ENCODE results near the gene LCLAT1.
A peak's percentile ranks its signal among the peaks of the same experiment; 100 is the strongest.
"Not testable (repeated sequence)": the region's sequence is repeated elsewhere in the genome, so short reads cannot be mapped to it uniquely, and the experiment has no call there.

LCLAT1 gene

DNA sequence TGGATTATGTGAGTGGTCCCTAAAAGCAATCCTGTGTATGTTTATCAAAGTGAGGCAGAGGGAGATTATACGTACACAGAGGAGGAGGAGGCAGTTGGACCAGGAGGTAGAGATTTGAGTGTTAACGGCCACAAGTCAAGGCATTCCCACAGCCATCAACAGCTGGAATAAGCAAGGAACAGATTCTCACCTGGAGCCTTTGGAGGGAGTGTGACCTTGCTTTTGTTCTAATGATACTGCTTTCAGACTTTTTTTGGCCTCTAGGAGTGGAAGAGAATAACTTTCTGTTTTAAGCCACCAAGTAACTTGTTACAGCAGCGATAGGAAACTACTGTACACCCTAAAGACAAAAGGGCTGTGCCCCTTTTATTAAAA is 18.1 kb downstream of the LCLAT1 start:
- no peak overlapping the region for H3K9ac ChIP-seq (ENCODE audit: low read depth in 1 of 2, low read length in 2 of 2)
- no peaks in the 10 kb centered on the region for H3K36me3 ChIP-seq (ENCODE audit: control insufficient read depth in 2 of 2, insufficient read depth in 2 of 2, low read length in 2 of 2)
- H3K27me3 ChIP-seq (ENCODE audit: control insufficient read depth in 2 of 2, insufficient read depth in 2 of 2, low read length in 2 of 2), result no peaks in the 10 kb centered on the region
- H3K9me3 ChIP-seq (ENCODE audit: control insufficient read depth in 2 of 2, low read length in 2 of 2), result no peaks in the 10 kb centered on the region
- no peaks in the 10 kb centered on the region for H3K4me1 ChIP-seq (ENCODE audit: control insufficient read depth in 2 of 2, insufficient read depth in 2 of 2, low read length in 2 of 2)
- H3K4me3 ChIP-seq (ENCODE audit: low read length in 2 of 2), result no peak overlapping the region
- no peak overlapping the region for H3K27ac ChIP-seq (ENCODE audit: low read depth in 2 of 2, low read length in 2 of 2)

DNA sequence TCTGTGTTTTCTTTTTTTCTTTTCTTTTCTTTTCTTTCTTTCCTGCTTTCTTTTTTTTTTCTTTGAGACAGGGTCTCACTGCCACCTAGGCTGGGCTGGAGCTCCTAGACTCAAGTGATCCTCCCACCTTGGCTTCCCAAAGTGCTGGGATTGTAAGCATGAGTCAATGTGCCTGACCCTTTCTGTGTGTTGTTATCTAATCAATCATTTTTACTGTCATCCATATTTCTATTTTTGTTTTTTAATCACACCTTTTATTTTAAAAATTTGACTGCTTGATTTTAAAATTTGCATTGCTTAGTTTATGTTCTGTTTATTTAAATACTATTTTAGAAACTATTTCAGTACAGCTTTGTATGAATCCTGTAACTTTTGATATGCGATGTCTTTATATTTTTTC is 19.2 kb downstream of the LCLAT1 start:
- Histone ChIP-seq H3K27ac (ENCODE audit: low read depth in 2 of 2, low read length in 2 of 2) (no peak overlapping the region), H3K9me3 (ENCODE audit: control insufficient read depth in 2 of 2, low read length in 2 of 2) (no peaks in the 10 kb centered on the region), H3K4me1 (ENCODE audit: control insufficient read depth in 2 of 2, insufficient read depth in 2 of 2, low read length in 2 of 2) (no peaks in the 10 kb centered on the region), H3K36me3 (ENCODE audit: control insufficient read depth in 2 of 2, insufficient read depth in 2 of 2, low read length in 2 of 2) (no peaks in the 10 kb centered on the region), H3K4me3 (ENCODE audit: low read length in 2 of 2) (no peak overlapping the region), H3K27me3 (ENCODE audit: control insufficient read depth in 2 of 2, insufficient read depth in 2 of 2, low read length in 2 of 2) (no peaks in the 10 kb centered on the region), H3K9ac (ENCODE audit: low read depth in 1 of 2, low read length in 2 of 2) (no peak overlapping the region)

DNA sequence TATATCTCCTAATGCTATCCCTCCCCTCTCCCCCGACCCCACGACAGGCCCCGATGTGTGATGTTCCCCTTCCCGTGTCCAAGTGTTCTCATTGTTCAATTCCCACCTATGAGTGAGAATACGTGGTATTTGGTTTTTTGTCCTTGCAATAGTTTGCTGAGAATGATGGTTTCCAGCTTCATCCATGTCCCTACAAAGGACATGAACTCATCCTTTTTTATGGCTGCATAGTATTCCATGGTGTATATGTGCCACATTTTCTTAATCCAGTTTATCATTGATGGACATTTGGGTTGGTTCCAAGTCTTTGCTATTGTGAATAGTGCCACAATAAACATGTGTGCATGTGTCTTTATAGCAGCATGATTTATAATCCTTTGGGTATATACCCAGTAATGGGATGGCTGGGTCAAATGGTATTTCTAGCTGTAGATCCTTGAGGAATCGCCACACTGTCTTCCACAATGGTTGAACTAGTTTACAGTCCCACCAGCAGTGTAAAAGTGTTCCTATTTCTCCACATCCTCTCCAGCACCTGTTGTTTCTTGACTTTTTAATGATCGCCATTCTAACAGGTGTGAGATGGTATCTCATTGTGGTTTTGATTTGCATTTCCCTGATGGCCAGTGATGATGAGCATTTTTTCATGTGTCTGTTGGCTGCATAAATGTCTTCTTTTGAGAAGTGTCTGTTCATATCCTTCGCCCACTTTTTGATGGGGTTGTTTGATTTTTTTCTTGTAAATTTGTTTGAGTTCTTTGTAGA is 20.2 kb downstream of the LCLAT1 start:
- not testable (repeated sequence) for H3K9ac ChIP-seq (ENCODE audit: low read depth in 1 of 2, low read length in 2 of 2); H3K36me3 ChIP-seq (ENCODE audit: control insufficient read depth in 2 of 2, insufficient read depth in 2 of 2, low read length in 2 of 2); H3K9me3 ChIP-seq (ENCODE audit: control insufficient read depth in 2 of 2, low read length in 2 of 2); H3K27ac ChIP-seq (ENCODE audit: low read depth in 2 of 2, low read length in 2 of 2); H3K27me3 ChIP-seq (ENCODE audit: control insufficient read depth in 2 of 2, insufficient read depth in 2 of 2, low read length in 2 of 2); H3K4me1 ChIP-seq (ENCODE audit: control insufficient read depth in 2 of 2, insufficient read depth in 2 of 2, low read length in 2 of 2); H3K4me3 ChIP-seq (ENCODE audit: low read length in 2 of 2)

DNA sequence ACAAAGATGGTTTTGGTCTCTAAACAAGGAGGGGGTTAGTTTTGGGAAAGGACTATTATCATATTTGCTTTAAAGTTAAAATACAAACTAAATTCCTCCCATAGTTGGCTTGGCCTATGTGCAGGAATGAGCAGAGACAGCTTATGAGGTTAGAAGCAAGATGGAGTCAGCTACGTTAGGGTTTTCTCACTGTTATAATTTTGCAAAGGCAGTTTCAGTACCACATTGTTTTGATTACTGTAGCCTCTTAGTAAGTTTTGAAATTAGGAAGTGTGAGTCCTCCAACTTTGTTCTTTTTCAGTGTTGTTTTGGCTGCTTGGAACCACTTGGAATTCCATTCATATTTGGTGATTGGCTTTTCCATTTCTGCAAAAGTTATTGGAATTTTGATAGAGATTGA is 23.4 kb downstream of the LCLAT1 start:
- Histone ChIP-seq H3K27me3 (ENCODE audit: control insufficient read depth in 2 of 2, insufficient read depth in 2 of 2, low read length in 2 of 2) (no peaks in the 10 kb centered on the region), H3K4me3 (ENCODE audit: low read length in 2 of 2) (no peak overlapping the region)

DNA sequence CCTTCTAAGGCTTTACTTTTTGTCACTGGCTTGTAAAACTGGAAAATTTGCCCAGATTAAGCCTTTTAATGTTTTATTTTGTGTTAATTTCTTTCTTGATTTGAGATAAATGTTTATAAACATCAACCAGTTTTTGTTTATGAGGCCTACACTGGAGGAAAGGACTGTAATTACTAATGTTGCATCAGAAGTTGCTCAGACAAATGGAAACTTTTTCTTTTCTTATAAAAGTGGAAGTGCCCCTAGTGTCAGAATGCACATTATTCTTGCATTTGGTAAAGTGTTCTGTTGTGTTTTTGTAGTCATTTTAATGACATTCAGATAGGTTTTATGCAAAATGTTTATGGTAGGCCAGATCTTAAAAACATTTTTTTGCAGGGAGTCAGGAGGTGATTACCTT is 25.3 kb downstream of the LCLAT1 start:
- Histone ChIP-seq H3K27ac (ENCODE audit: low read depth in 2 of 2, low read length in 2 of 2) (no peak overlapping the region), H3K9me3 (ENCODE audit: control insufficient read depth in 2 of 2, low read length in 2 of 2) (no peaks in the 10 kb centered on the region), H3K9ac (ENCODE audit: low read depth in 1 of 2, low read length in 2 of 2) (no peak overlapping the region), H3K4me3 (ENCODE audit: low read length in 2 of 2) (no peak overlapping the region), H3K4me1 (ENCODE audit: control insufficient read depth in 2 of 2, insufficient read depth in 2 of 2, low read length in 2 of 2) (no peaks in the 10 kb centered on the region), H3K36me3 (ENCODE audit: control insufficient read depth in 2 of 2, insufficient read depth in 2 of 2, low read length in 2 of 2) (no peaks in the 10 kb centered on the region), H3K27me3 (ENCODE audit: control insufficient read depth in 2 of 2, insufficient read depth in 2 of 2, low read length in 2 of 2) (no peaks in the 10 kb centered on the region)

More for the DNA sequence above, 23.4 kb downstream of the LCLAT1 start:
- Histone ChIP-seq H3K9me3 (ENCODE audit: control insufficient read depth in 2 of 2, low read length in 2 of 2) (no peaks in the 10 kb centered on the region), H3K27ac (ENCODE audit: low read depth in 2 of 2, low read length in 2 of 2) (no peak overlapping the region), H3K9ac (ENCODE audit: low read depth in 1 of 2, low read length in 2 of 2) (no peak overlapping the region), H3K36me3 (ENCODE audit: control insufficient read depth in 2 of 2, insufficient read depth in 2 of 2, low read length in 2 of 2) (no peaks in the 10 kb centered on the region), H3K4me1 (ENCODE audit: control insufficient read depth in 2 of 2, insufficient read depth in 2 of 2, low read length in 2 of 2) (no peaks in the 10 kb centered on the region)

DNA sequence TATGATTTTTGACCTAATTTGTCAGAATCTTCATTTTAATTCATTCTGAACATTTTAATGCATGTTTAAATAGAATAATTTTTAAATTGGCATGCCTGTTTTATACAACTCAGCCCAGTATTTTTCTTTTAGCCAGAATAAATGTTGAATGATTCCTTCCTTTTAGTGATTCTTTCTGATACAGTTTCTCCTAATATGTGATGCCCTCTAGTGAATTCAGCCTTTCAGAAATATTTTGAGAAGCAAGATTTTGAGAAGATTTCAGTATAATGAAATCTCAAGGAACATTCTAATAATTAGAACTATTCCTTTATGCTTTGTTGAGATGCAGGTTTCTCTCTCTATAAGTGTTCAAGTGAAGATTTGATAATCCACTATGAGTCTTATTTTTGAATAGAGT is 28.5 kb downstream of the LCLAT1 start:
- Histone ChIP-seq H3K36me3 (ENCODE audit: control insufficient read depth in 2 of 2, insufficient read depth in 2 of 2, low read length in 2 of 2) (no peaks in the 10 kb centered on the region), H3K4me1 (ENCODE audit: control insufficient read depth in 2 of 2, insufficient read depth in 2 of 2, low read length in 2 of 2) (peaks cover 1 to 2% of the 10 kb centered on the region in 2 donors), H3K4me3 (ENCODE audit: low read length in 2 of 2) (no peak overlapping the region), H3K27me3 (ENCODE audit: control insufficient read depth in 2 of 2, insufficient read depth in 2 of 2, low read length in 2 of 2) (no peaks in the 10 kb centered on the region), H3K9ac (ENCODE audit: low read depth in 1 of 2, low read length in 2 of 2) (no peak overlapping the region), H3K9me3 (ENCODE audit: control insufficient read depth in 2 of 2, low read length in 2 of 2) (no peaks in the 10 kb centered on the region), H3K27ac (ENCODE audit: low read depth in 2 of 2, low read length in 2 of 2) (no peak overlapping the region)

DNA sequence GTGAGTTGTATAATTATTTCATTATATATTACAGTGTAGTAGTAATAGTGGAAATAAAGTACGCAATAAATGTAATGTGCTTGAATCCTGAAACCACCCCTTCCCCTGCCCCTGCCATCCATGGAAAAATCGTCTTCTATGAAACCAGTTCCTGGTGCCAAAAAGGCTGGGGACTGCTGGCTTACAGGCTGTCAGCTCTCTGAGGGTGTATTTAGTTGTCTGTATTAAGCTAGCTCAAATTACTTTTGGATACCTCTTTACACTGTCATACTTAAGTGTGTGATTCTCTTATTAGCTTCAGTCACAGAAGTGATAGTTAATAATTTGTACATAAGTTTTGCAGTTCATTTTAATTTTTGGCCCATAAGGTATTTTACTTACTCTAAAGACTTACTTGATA is 29.6 kb downstream of the LCLAT1 start:
- H3K4me1 ChIP-seq (ENCODE audit: control insufficient read depth in 2 of 2, insufficient read depth in 2 of 2, low read length in 2 of 2), result peaks cover 3 to 11% of the 10 kb centered on the region in 2 donors
- no peaks in the 10 kb centered on the region for H3K9me3 ChIP-seq (ENCODE audit: control insufficient read depth in 2 of 2, low read length in 2 of 2)
- no peak overlapping the region for H3K9ac ChIP-seq (ENCODE audit: low read depth in 1 of 2, low read length in 2 of 2)
- H3K36me3 ChIP-seq (ENCODE audit: control insufficient read depth in 2 of 2, insufficient read depth in 2 of 2, low read length in 2 of 2), result no peaks in the 10 kb centered on the region
- no peak overlapping the region for H3K27ac ChIP-seq (ENCODE audit: low read depth in 2 of 2, low read length in 2 of 2)
- no peaks in the 10 kb centered on the region for H3K27me3 ChIP-seq (ENCODE audit: control insufficient read depth in 2 of 2, insufficient read depth in 2 of 2, low read length in 2 of 2)
- H3K4me3 ChIP-seq (ENCODE audit: low read length in 2 of 2), result no peak overlapping the region

DNA sequence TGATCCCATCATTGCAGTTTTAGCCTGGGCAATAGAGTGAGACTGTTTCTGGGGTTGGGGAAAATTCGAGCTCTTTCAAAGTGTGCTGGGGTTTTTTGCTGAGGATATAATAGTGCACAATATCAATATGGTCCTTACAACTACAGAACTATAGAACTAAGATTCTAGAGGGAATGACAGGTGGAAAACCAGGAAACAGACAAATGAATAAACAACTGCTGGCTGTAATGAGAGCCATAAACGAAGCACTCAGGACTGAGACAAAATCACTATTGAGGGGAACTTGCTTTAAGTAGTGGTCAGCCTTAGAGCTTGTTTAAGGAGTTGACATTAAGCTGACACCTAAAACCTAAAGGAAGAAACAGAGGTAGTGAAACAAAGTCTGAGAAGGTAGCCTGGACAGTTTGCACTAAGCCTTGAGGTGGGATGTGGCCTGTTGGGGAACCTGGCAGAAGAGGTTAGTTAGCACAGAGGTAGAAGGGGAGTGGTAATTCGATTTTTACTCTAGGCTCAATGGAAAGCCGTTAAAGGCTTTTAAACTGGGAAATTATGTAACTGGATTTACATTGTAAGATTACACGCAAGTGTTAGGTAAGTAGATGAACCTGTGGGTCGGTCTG is 33.8 kb downstream of the LCLAT1 start:
- Histone ChIP-seq H3K4me1 (ENCODE audit: control insufficient read depth in 2 of 2, insufficient read depth in 2 of 2, low read length in 2 of 2) (peaks cover 3 to 13% of the 10 kb centered on the region in 2 donors), H3K4me3 (ENCODE audit: low read length in 2 of 2) (no peak overlapping the region), H3K9ac (ENCODE audit: low read depth in 1 of 2, low read length in 2 of 2) (no peak overlapping the region), H3K27me3 (ENCODE audit: control insufficient read depth in 2 of 2, insufficient read depth in 2 of 2, low read length in 2 of 2) (no peaks in the 10 kb centered on the region), H3K9me3 (ENCODE audit: control insufficient read depth in 2 of 2, low read length in 2 of 2) (no peaks in the 10 kb centered on the region), H3K36me3 (ENCODE audit: control insufficient read depth in 2 of 2, insufficient read depth in 2 of 2, low read length in 2 of 2) (no peaks in the 10 kb centered on the region), H3K27ac (ENCODE audit: low read depth in 2 of 2, low read length in 2 of 2) (peak overlapping the region; percentile 68 to 79)

DNA sequence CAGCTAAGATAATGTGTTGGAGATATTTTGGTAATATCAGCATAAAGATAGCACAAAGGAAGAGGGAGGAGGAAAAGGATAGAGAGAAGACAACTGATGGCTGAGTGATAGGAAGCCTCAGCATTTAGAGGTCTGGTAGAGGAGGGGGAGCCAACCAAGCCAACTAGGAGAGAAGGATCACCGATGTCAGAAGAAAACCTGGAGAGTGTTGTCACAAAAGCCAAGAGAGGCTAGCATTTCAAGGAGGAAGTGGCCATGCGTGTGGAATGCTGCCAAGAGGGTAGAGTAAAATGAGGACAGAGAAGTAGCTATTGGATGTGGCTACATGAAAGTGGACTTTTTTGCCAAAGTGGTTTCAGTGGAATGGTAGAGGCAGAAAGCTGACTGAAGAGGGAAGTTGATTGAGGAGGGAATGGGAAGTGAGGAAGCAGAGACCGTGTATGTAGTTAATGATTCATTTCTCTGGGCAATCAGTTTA is 34.3 kb downstream of the LCLAT1 start:
- no peaks in the 10 kb centered on the region for H3K9me3 ChIP-seq (ENCODE audit: control insufficient read depth in 2 of 2, low read length in 2 of 2)
- H3K27me3 ChIP-seq (ENCODE audit: control insufficient read depth in 2 of 2, insufficient read depth in 2 of 2, low read length in 2 of 2), result no peaks in the 10 kb centered on the region
- H3K9ac ChIP-seq (ENCODE audit: low read depth in 1 of 2, low read length in 2 of 2), result no peak overlapping the region
- H3K27ac ChIP-seq (ENCODE audit: low read depth in 2 of 2, low read length in 2 of 2), result peak overlapping the region; percentile 68 to 79
- peak overlapping the region in 1 of 2 donors; percentile 6 for H3K4me3 ChIP-seq (ENCODE audit: low read length in 2 of 2)
- H3K36me3 ChIP-seq (ENCODE audit: control insufficient read depth in 2 of 2, insufficient read depth in 2 of 2, low read length in 2 of 2), result no peaks in the 10 kb centered on the region
- peaks cover 3 to 13% of the 10 kb centered on the region in 2 donors for H3K4me1 ChIP-seq (ENCODE audit: control insufficient read depth in 2 of 2, insufficient read depth in 2 of 2, low read length in 2 of 2)

DNA sequence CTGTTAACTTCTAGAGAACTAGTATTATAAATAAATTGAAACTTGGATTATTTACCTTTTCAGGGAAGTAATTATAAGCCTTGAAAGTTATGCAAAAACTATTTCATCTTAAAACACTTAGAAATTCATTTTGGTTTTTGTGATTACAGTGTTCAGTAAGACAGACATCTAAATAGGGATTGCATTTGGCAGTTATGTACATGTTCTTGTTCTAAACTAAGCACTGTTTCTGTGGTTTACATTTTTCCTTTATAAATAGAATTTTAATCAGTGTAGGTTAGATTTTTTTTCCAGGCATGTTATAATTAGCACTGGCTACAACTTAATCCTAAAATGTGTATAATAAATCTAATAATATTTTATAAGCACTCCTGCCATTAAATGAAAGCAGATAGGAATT is 35.0 kb downstream of the LCLAT1 start:
- no peaks in the 10 kb centered on the region for H3K9me3 ChIP-seq (ENCODE audit: control insufficient read depth in 2 of 2, low read length in 2 of 2)
- no peaks in the 10 kb centered on the region for H3K27me3 ChIP-seq (ENCODE audit: control insufficient read depth in 2 of 2, insufficient read depth in 2 of 2, low read length in 2 of 2)
- peak overlapping the region in 1 of 2 donors; percentile 6 for H3K4me3 ChIP-seq (ENCODE audit: low read length in 2 of 2)
- H3K4me1 ChIP-seq (ENCODE audit: control insufficient read depth in 2 of 2, insufficient read depth in 2 of 2, low read length in 2 of 2), result peaks cover 3 to 13% of the 10 kb centered on the region in 2 donors
- peak overlapping the region in 1 of 2 donors; percentile 79 for H3K27ac ChIP-seq (ENCODE audit: low read depth in 2 of 2, low read length in 2 of 2)
- H3K36me3 ChIP-seq (ENCODE audit: control insufficient read depth in 2 of 2, insufficient read depth in 2 of 2, low read length in 2 of 2), result no peaks in the 10 kb centered on the region
- H3K9ac ChIP-seq (ENCODE audit: low read depth in 1 of 2, low read length in 2 of 2), result no peak overlapping the region
